Ovary (tissue), 3 donors: ENCODE data around the gene ENTR1.

Source experiments
- POLR2A ChIP-seq: fragments of 450-650 bp; IDR thresholded peaks from one replicate; pipeline ENCODE4 v1.6.1; 2017; ENCODE audit warnings: antibody characterized with exemption, mild to moderate bottlenecking, moderate library complexity
- TF ChIP-seq, protein P1 (sequence below), 3 donors: fragments of 450-650 bp in 2 of 3; fragments of 200-600 bp in 1 of 3; IDR thresholded peaks; one replicate each; pipeline versions ENCODE4 v1.5.1 to v1.8.0; 2016 to 2022; ENCODE audit warnings: antibody characterized with exemption in 3 of 3, mild to moderate bottlenecking in 1 of 3
- donor health status: DM: no; HTN: no; CAD: no.

DNA sequence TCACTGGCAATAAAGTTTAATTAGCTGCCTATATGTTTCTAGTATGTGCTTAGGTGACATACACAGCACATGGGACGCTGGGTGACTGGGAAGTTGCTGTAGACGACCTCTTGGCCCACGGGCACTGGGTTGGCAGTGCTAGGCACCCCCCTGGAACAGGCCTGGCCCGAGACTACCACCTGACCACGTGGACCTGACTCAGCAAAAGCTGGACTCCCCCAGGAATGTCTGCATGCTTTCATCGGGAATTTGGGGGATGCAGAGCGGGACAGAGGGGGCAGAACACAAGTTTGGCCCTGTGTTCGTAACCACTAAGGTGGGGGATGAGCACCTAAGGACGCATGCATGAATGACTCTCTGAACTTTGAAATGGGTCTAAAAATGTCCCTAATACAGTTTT lies 45.8 kb upstream of the ENTR1 start:
- TF ChIP-seq, protein P1, sequence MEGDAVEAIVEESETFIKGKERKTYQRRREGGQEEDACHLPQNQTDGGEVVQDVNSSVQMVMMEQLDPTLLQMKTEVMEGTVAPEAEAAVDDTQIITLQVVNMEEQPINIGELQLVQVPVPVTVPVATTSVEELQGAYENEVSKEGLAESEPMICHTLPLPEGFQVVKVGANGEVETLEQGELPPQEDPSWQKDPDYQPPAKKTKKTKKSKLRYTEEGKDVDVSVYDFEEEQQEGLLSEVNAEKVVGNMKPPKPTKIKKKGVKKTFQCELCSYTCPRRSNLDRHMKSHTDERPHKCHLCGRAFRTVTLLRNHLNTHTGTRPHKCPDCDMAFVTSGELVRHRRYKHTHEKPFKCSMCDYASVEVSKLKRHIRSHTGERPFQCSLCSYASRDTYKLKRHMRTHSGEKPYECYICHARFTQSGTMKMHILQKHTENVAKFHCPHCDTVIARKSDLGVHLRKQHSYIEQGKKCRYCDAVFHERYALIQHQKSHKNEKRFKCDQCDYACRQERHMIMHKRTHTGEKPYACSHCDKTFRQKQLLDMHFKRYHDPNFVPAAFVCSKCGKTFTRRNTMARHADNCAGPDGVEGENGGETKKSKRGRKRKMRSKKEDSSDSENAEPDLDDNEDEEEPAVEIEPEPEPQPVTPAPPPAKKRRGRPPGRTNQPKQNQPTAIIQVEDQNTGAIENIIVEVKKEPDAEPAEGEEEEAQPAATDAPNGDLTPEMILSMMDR (IDR thresholded peaks at IDR 0.05) = no peak
- TF ChIP-seq POLR2A = no peak
